Measurements from ENCODE around the gene CSTF2T.

- TF ChIP-seq CTCF (IDR thresholded peaks at IDR 0.05) (no peak), POLR2A (IDR thresholded peaks at IDR 0.05) (no peak)
These were observed 10.1 kb upstream of the CSTF2T start for GRCh38 chr10:51709324-51709972.
